H1 (cell line): ENCODE results near the gene NFIX. TPM values are rescaled to one million over a fixed set of nuclear protein-coding genes. Genes with fewer than 3 reads are reported as not detected.

Source experiments
- CTCF ChIA-PET: fragments of 300-600 bp; sonication (Branson Sonifier 250); formaldehyde crosslinking; loops from one replicate; lab custom pipeline; 2021; ENCODE audit not compliant: partially characterized antibody; lab: Charles Lee
- POLR2A ChIA-PET: fragments of 300-600 bp; sonication (Branson Sonifier 250); formaldehyde crosslinking; loops from one replicate; lab custom pipeline; 2021; ENCODE audit warnings: inconsistent platforms; ENCODE audit not compliant: partially characterized antibody; lab: Charles Lee
- DNase-seq, 2 experiments: peaks; one replicate each; pipeline versions ENCODE4 v3.0.0 to v3.0.0-alpha.2; 2010 to 2022; ENCODE audit warnings: low spot score in 2 of 2, low read depth in 1 of 2, mixed read lengths in 1 of 2
- FAIRE-seq: peaks from 2 replicates; lab custom pipeline; 2011; peaks lifted over from hg19 to GRCh38; lab: Jason Lieb, UNC
- H2AFZ ChIP-seq: 2 replicates; pipeline ENCODE4 v1.8.1; 2012; ENCODE audit warnings: low read length, inconsistent platforms
- H2AK5ac ChIP-seq: 2 replicates; pipeline ENCODE4 v1.6.1; 2013; ENCODE audit warnings: low read depth, low read length
- H2BK120ac ChIP-seq: replicated peaks from 2 replicates; pipeline ENCODE3; 2013; ENCODE audit warnings: low read depth, low read length, inconsistent platforms
- H2BK12ac ChIP-seq: 2 replicates; pipeline ENCODE4 v1.6.1; 2013; ENCODE audit warnings: low read depth, low read length
- H2BK15ac ChIP-seq: 2 replicates; pipeline ENCODE4 v1.6.1; 2013; ENCODE audit warnings: low read length
- H2BK20ac ChIP-seq: 2 replicates; pipeline ENCODE4 v1.6.1; 2013; ENCODE audit warnings: low read length
- H2BK5ac ChIP-seq: 2 replicates; pipeline ENCODE4 v1.6.1; 2013; ENCODE audit warnings: low read depth, low read length
- H3K14ac ChIP-seq: 2 replicates; pipeline ENCODE4 v1.6.1; 2013; ENCODE audit warnings: inconsistent platforms; ENCODE audit not compliant: insufficient read length
- H3K18ac ChIP-seq: 2 replicates; pipeline ENCODE4 v1.6.1; 2013; ENCODE audit warnings: low read length; ENCODE audit errors: extremely low read depth
- H3K23ac ChIP-seq: 2 replicates; pipeline ENCODE4 v1.6.1; 2013; ENCODE audit warnings: inconsistent platforms; ENCODE audit not compliant: insufficient read length
- H3K23me2 ChIP-seq: 2 replicates; pipeline ENCODE4 v1.6.1; 2013; ENCODE audit warnings: low read depth, low read length
- H3K27ac ChIP-seq: 2 replicates; pipeline ENCODE4 v1.6.1; 2011; ENCODE audit warnings: low read depth, low read length, inconsistent platforms
- H3K27me3 ChIP-seq, 4 experiments: replicated peaks in 1 of 4; 1 replicate in 1 of 4; 2 replicates in 3 of 4; pipeline versions ENCODE4 v1.6.1 to v1.8.1; 2011 to 2013; ENCODE audit warnings: low read length in 3 of 4, mild to moderate bottlenecking in 3 of 4, inconsistent platforms in 2 of 4, mixed read lengths in 2 of 4, moderate library complexity in 1 of 4; ENCODE audit not compliant: control insufficient read depth in 3 of 4, insufficient read depth in 3 of 4; ENCODE audit errors: extremely low read depth in 1 of 4
- H3K36me3 ChIP-seq, 4 experiments: 2 replicates each; pipeline versions ENCODE4 v1.6.1 to v1.8.1; 2011 to 2013; ENCODE audit warnings: mild to moderate bottlenecking in 4 of 4, low read length in 3 of 4, moderate library complexity in 2 of 4, control low read depth in 1 of 4, inconsistent platforms in 1 of 4; ENCODE audit not compliant: insufficient read depth in 4 of 4, control insufficient read depth in 2 of 4
- H3K4ac ChIP-seq: replicated peaks from 2 replicates; pipeline ENCODE3; 2013; ENCODE audit warnings: low read length, low read depth, mixed read lengths, inconsistent platforms; ENCODE audit not compliant: insufficient read length
- H3K4me1 ChIP-seq, 4 experiments: replicated peaks in 1 of 4; 1 replicate in 1 of 4; 2 replicates in 3 of 4; pipeline versions ENCODE4 v1.6.1 to v1.8.1; 2011 to 2013; ENCODE audit warnings: low read length in 3 of 4, inconsistent platforms in 2 of 4, mixed read lengths in 1 of 4; ENCODE audit not compliant: insufficient read depth in 4 of 4, control insufficient read depth in 3 of 4
- H3K4me2 ChIP-seq, 2 experiments: 2 replicates each; pipeline versions ENCODE4 v1.6.1 to v1.8.1; 2011 to 2013; ENCODE audit warnings: low read depth in 2 of 2, low read length in 2 of 2, control low read depth in 1 of 2, inconsistent platforms in 1 of 2, mild to moderate bottlenecking in 1 of 2; ENCODE audit not compliant: insufficient read depth in 1 of 2
- H3K4me3 ChIP-seq, 4 experiments: fragments of 200-600, 300-600 bp in 1 of 4; sonication (generic), shearing (Covaris generic), sonication (Bioruptor Twin) in 1 of 4; 2 replicates each; pipeline versions ENCODE4 v1.5.1 to v1.8.1; 2011 to 2016; ENCODE audit warnings: low read length in 4 of 4, low read depth in 3 of 4, control low read depth in 2 of 4, inconsistent platforms in 2 of 4, mild to moderate bottlenecking in 2 of 4, mixed read lengths in 1 of 4, moderate library complexity in 1 of 4; ENCODE audit not compliant: insufficient read depth in 2 of 4; ENCODE audit errors: extremely low read depth in 1 of 4
- H3K56ac ChIP-seq: replicated peaks from 2 replicates; pipeline ENCODE3; 2013; ENCODE audit warnings: low read depth, mild to moderate bottlenecking, mixed read lengths, low read length, inconsistent platforms; ENCODE audit not compliant: insufficient read length
- H3K79me1 ChIP-seq: 2 replicates; pipeline ENCODE4 v1.6.1; 2013; ENCODE audit warnings: low read depth, low read length, control low read depth
- H3K79me2 ChIP-seq, 2 experiments: 2 replicates each; pipeline versions ENCODE4 v1.6.1 to v1.8.1; 2012 to 2013; ENCODE audit warnings: low read length in 2 of 2, mild to moderate bottlenecking in 2 of 2, inconsistent platforms in 1 of 2; ENCODE audit not compliant: insufficient read depth in 2 of 2, control insufficient read depth in 1 of 2
- H3K9ac ChIP-seq, 4 experiments: replicated peaks in 1 of 4; 1 replicate in 1 of 4; 2 replicates in 3 of 4; pipeline versions ENCODE4 v1.6.1 to v1.8.1; 2011 to 2013; ENCODE audit warnings: low read depth in 3 of 4, low read length in 3 of 4, control low read depth in 2 of 4, mild to moderate bottlenecking in 2 of 4, moderate library complexity in 2 of 4, inconsistent platforms in 1 of 4; ENCODE audit errors: extremely low read depth in 1 of 4
- H3K9me3 ChIP-seq, 2 experiments: 2 replicates each; pipeline versions ENCODE4 v1.6.1 to v1.8.1; 2012 to 2013; ENCODE audit warnings: mild to moderate bottlenecking in 2 of 2, moderate library complexity in 2 of 2, control low read depth in 1 of 2, inconsistent platforms in 1 of 2, low read depth in 1 of 2, low read length in 1 of 2, mixed read lengths in 1 of 2; ENCODE audit not compliant: insufficient read depth in 2 of 2
- H4K20me1 ChIP-seq, 2 experiments: replicated peaks in 1 of 2; 2 replicates each; pipeline versions ENCODE3 to v1.8.1; 2011 to 2013; ENCODE audit warnings: inconsistent platforms in 2 of 2, low read length in 2 of 2, mild to moderate bottlenecking in 1 of 2; ENCODE audit not compliant: insufficient read depth in 2 of 2, control insufficient read depth in 1 of 2
- H4K5ac ChIP-seq: 2 replicates; pipeline ENCODE4 v1.6.1; 2013; ENCODE audit warnings: low read length, low read depth, mixed read lengths, inconsistent platforms; ENCODE audit not compliant: insufficient read length
- H4K8ac ChIP-seq: 2 replicates; pipeline ENCODE4 v1.8.0; 2013; ENCODE audit warnings: mild to moderate bottlenecking, moderate library complexity, low read length, inconsistent platforms; ENCODE audit not compliant: insufficient read depth; ENCODE audit errors: extremely low read depth
- H4K91ac ChIP-seq: replicated peaks from 2 replicates; pipeline ENCODE3; 2013; ENCODE audit warnings: low read length, mixed read lengths, inconsistent platforms; ENCODE audit not compliant: insufficient read length
- CBX5 ChIP-seq: fragments of 300-800, 300-1000 bp; sonication (generic); IDR thresholded peaks from 2 replicates; pipeline ENCODE4 v1.7.1; 2016; ENCODE audit warnings: antibody characterized with exemption, low read length, low read depth
- EZH2 ChIP-seq: fragments of 200-600 bp; sonication (generic); IDR thresholded peaks from 2 replicates; pipeline ENCODE4 v1.7.1; 2012; ENCODE audit warnings: low read depth, mild to moderate bottlenecking, moderate library complexity, low read length, inconsistent platforms; ENCODE audit not compliant: severe bottlenecking
- GTF2F1 ChIP-seq: IDR thresholded peaks from 2 replicates; pipeline ENCODE4 v1.6.1; 2012; ENCODE audit warnings: low read depth, low read length, improper control_type of control experiment, borderline replicate concordance
- JUND ChIP-seq: IDR thresholded peaks from 2 replicates; pipeline ENCODE4 v1.6.1; 2011; ENCODE audit warnings: mild to moderate bottlenecking, improper control_type of control experiment, low read length
- RBBP5 ChIP-seq: IDR thresholded peaks from 2 replicates; pipeline ENCODE4 v1.7.1; 2012; ENCODE audit warnings: low read depth, mild to moderate bottlenecking, inconsistent platforms, low read length, moderate library complexity, borderline replicate concordance
- SAP30 ChIP-seq: fragments of 300-600 bp; sonication (generic); IDR thresholded peaks from 2 replicates; pipeline ENCODE4 v1.7.1; 2012; ENCODE audit warnings: low read length, moderate library complexity, mild to moderate bottlenecking, inconsistent platforms; ENCODE audit not compliant: insufficient read depth, insufficient replicate concordance
- SIN3A ChIP-seq, 2 experiments: IDR thresholded peaks in 1 of 2; conservative IDR thresholded peaks in 1 of 2; 2 replicates each; pipeline ENCODE4 v1.6.1; 2011 to 2012; ENCODE audit warnings: low read length in 2 of 2, improper control_type of control experiment in 1 of 2, low read depth in 1 of 2, mild to moderate bottlenecking in 1 of 2
- SUZ12 ChIP-seq: fragments of 200-600 bp; sonication (generic); IDR thresholded peaks from 2 replicates; pipeline ENCODE4 v1.6.1; 2012; ENCODE audit warnings: mild to moderate bottlenecking, inconsistent platforms, low read length, moderate library complexity, mixed read lengths
- USF2 ChIP-seq: IDR thresholded peaks from 2 replicates; pipeline ENCODE4 v1.6.1; 2011; ENCODE audit warnings: low read length, improper control_type of control experiment
- ZNF274 ChIP-seq: IDR thresholded peaks from 2 replicates; pipeline ENCODE4 v1.7.0; 2012; ENCODE audit warnings: low read length, borderline replicate concordance; ENCODE audit errors: extremely low read depth
- WGBS, 2 experiments: shearing (Covaris generic) in 1 of 2; methylation state at CpG; one replicate each; pipeline versions ENCODE4 v1.1.6 to v1.1.7; 2013 to 2015; ENCODE audit warnings: low lambda C conversion rate in 2 of 2, mixed read lengths in 2 of 2, inconsistent platforms in 1 of 2, low coverage in 1 of 2, missing lambda C conversion rate in 1 of 2; ENCODE audit not compliant: insufficient replicate concordance in 2 of 2, insufficient coverage in 1 of 2, insufficient read length in 1 of 2; ENCODE audit errors: extremely low coverage in 1 of 2, missing lambda C conversion rate in 1 of 2; 5-methylcytosine and 5-hydroxymethylcytosine counted together
- polyA plus RNA-seq, 7 experiments: library from polyadenylated mRNA; depleted of rRNA in 3 of 7; stranded (reverse) in 5 of 7; unstranded in 2 of 7; fragments of >200 nt in 5 of 7; fragments of 200-250 nt in 2 of 7; gene quantifications; 1 replicate in 5 of 7; 2 replicates in 1 of 7; 4 replicates in 1 of 7; pipeline versions ENCODE4 v1.2.1 to v1.2.3, GENCODE V29; 2011 to 2013; ENCODE audit warnings: missing spikeins in 2 of 7, mixed read lengths in 2 of 7
- total RNA-seq: library from RNA; stranded (reverse); fragmentation: NEBNext Ultra II Directional; extraction: Animal tissue kit (Norgen Biotek cat#: 25700); gene quantifications from 2 replicates; pipeline ENCODE4 v1.2.1, GENCODE V29; 2021

Gene NFIX
- total and polyA plus RNA-seq, 2 of the 8 experiments (the other 6 are each of a cell fraction or from before 2014, with no cell fraction given): 0.03 to 0.20 TPM

GRCh38 chr19:13060233-13060963, 65.1 kb downstream of the NFIX start:
- Histone ChIP-seq H3K14ac (no peak overlapping the region), H3K56ac (no peak overlapping the region), H2BK120ac (no peak overlapping the region), H3K36me3 (no peaks in the 10 kb centered on the region), H3K18ac (no peak overlapping the region; the same call in 1 of the 2 replicates), H4K91ac (no peak overlapping the region), H3K4me2 (peak overlapping the region; percentile 61 to 93), H3K27ac (no peak overlapping the region), H3K4me3 (peak overlapping the region; percentile 17 to 60 (median 46); a peak in 5 of 8 replicates), H4K5ac (no peak overlapping the region), H4K20me1 (peaks cover 0 to 9% of the 10 kb centered on the region in 2 experiments), H2BK12ac (no peak overlapping the region), H3K79me1 (no peaks in the 10 kb centered on the region), H2BK20ac (no peak overlapping the region), H3K27me3 (peaks cover 64 to 84% (median 80%) of the 10 kb centered on the region in 4 experiments), H3K79me2 (no peaks in the 10 kb centered on the region), H4K8ac (no peak overlapping the region), H2BK5ac (no peak overlapping the region), H2AFZ (no peak overlapping the region), H2AK5ac (no peak overlapping the region), H3K4me1 (peaks cover 4 to 21% (median 16%) of the 10 kb centered on the region in 4 experiments), H3K9ac (no peak overlapping the region), H3K9me3 (no peaks in the 10 kb centered on the region), H2BK15ac (no peak overlapping the region), H3K23me2 (peaks cover 6% of the 10 kb centered on the region; the same call in 1 of the 2 replicates), H3K4ac (no peak overlapping the region), H3K23ac (no peak overlapping the region)
- 36% methylated on average over 16 of the region's 19 CpGs; no CpG with 5 or more reads in 1 of the 2 experiments for WGBS, 2 experiments
- FAIRE-seq (no peak), DNase-seq (peak in 1 of 2 experiments; percentile 56)
- CTCF ChIA-PET: interaction anchor here (0.6 to 48.8 kb wide), 15 partner anchors 10 to 766 kb away, joined by 3 to 1145 read pairs (median 41); partner anchors contain the start of genes LYL1, NFIX and ZNF44
- POLR2A ChIA-PET: interaction anchor here (0.9 to 1.6 kb wide), 5 partner anchors 17 to 92 kb away, joined by 3 to 6 read pairs (median 3); partner anchors contain the start of gene NACC1
- no peak for TF ChIP-seq SAP30
- no peak for TF ChIP-seq JUND
- no peak for TF ChIP-seq USF2
- TF ChIP-seq ZNF274: no peak
- TF ChIP-seq CBX5: no peak
- no peak for TF ChIP-seq SIN3A (conservative IDR thresholded peaks at IDR 0.05 in 1 of 2, IDR thresholded peaks at IDR 0.05 in 1 of 2; ENCODE audit: low read depth in 1 of 2, low read length in 2 of 2)
- TF ChIP-seq SUZ12: peak; percentile 17; the same call in 1 of the 2 replicates
- no peak for TF ChIP-seq GTF2F1
- TF ChIP-seq EZH2: peak; percentile 25
- TF ChIP-seq RBBP5: no peak
